CD4-positive, alpha-beta T cell treated with Interleukin-15 for 1 hour (primary cell): ENCODE results near the gene SMYD5.
"Not testable (repeated sequence)": the region's sequence is repeated elsewhere in the genome, so short reads cannot be mapped to it uniquely, and the experiment has no call there.

Source experiments
- DNase-seq: peaks from one replicate; pipeline ENCODE4 v3.0.0-alpha.2; 2020

The SMYD5 gene

DNA sequence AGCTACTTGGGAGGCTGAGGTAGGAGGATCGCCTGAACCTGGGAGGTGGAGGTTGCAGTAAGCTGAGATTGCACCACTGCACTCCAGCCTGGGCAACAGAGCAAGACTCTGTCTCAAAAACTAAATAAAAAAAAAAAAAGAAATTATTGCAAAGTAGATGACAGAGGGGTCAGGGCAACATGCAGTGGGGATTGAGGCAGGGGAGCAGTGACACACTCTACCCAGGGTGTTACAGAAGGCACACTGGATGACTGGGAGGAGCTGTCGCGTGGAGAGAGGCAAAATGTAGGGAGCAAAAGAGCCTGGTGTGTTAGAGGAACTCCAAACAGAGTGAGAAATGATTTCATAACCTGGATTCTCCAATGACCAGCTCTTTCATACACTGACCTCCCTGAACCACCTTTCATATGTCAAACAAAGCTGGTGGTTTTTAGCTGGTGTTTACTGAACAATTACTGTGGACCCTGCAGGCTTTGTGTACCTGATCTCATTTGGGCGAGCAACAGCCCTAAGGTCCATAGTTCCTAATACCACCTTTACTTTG lies 48.1 kb downstream of the SMYD5 start:
- no peak for DNase-seq

DNA sequence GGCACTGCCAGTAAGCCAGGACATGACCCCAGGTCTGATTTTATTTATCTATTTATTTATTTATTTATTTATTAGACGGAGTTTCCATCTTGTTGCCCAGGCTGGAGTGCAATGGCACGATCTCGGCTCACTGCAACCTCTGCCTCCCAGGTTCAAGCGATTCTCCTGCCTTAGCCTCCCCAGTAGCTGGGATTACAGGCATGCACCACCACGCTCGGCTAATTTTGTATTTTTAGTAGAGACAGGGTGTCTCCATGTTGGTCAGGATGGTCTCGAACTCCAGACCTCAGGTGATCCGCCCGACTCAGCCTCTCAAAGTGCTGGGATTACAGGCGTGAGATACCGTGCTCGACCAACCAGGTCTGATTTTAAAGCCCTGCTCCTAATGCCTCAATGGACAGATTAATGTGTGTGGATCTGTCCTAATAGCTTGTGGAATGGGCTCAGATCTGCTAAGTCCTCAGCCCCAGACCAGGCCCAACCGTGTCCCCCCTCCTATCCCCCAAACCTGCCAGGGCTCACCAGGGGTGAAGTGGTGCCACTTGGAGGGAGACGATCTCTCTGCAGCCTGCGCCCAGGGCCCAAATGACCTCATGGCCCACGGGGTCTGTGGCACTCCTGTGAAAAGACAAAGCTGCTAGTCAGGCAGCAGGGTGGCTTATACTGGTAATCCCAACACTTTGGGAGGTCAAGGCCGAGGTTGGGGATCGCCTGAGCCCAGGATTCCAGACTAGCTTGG lies 48.8 kb downstream of the SMYD5 start:
- DNase-seq: not testable (repeated sequence)

DNA sequence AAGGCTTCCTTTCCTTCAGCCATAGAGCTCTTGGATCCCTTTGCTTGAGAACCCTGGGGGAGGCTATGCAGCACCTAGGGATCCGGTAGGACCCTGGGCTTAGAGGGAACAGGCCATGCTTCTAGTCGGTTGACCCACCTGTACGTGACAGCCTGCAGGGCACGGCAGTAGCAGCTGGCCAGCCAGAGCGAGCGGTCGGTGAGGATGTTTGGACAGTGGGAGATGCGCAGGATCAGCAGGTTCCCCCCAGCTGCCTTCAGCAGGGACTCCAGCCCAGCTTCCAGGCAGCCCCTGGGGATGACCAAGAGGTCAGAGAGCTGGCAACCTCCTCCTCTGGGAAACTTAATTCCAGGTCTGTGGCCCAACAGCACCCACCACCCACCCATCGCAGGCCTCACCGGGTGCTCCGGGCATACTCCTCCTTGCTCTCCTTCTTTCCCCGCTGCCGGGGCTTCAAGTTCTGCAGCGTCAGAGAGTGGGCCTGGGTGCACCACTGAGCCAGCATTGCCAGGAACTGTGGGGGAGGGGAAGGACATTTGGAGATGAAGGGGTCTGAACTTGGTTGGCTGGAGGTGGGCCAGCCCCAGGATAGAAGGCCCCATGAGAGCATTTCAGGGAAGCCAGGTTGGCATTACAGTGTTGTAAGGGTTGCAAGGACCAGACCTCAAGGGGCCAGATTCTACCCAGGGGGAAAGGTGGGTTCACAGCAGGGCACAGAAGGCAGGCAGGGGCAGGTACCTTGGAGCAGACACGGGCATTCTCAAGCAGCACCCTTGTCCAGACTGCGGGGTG lies 49.7 kb downstream of the SMYD5 start:
- DNase-seq: no peak

DNA sequence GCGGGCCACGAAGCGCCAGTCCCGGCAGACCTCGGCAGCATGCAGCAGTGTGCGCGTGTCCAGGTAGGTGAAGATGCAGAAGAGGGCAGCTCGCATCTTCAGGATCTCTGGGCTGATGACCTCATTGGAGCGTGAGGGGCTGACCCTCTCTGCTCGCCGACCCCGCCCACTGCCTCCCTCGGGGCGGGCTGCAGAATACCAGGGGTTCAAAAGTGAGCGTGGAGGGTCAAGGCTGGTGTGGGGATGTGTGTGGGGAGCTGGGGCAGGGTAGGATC lies 50.2 kb downstream of the SMYD5 start:
- DNase-seq: no peak

DNA sequence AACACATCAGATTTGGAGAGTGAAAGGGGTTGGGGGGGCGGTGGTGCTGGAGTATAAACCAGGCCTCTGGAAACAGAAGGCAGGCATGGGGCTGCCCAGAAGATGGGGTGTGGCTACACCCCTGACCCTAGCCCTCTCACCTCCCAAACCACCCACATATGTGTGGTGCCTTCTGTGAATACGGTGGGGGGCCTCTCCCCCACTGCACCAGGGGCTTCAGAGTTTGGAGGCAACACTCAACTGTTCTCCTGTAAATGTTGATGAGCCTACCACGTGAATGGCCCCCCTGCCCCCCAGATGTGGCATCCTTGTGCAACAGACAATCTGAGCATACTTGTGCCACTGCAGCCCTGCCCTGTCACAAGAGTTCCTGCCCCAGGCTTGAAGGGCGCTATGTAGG lies 50.7 kb downstream of the SMYD5 start:
- DNase-seq: no peak

DNA sequence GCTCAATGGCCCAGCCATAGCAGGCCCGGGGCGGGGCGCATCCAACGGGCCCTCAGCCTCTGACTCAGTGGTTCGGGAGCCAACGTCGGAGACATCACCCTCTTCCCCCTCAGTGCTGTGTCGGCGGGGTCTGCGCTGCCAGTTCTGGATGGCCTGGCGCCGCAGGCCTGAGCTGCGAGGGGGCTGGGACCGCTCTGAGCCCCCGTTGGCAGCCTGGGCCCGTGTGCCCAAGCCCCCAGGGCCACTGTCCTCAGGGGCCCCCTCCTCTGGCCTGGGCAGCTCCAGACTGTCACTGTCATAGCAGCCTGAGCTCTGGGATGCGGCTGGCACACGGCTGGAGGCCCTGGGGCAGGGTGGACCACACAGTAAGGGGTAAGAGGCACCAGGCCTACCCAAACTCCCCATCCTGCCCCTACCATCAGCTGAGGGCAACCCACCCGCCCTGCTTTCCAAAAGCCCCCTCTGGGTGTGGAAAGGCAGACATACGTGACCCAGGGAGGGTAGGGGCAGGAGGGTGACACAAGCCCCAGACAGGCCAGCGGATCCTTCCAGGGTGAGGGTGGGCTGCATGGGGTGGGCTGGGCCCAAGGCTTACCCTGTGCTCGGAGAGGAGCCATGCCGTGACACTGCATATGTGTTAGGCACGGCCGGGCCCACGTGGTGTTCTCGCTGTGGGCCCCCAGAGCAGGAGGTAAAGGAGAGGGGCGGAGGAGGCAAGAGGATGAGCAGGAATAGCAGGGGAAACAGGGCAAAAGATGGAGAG lies 51.4 kb downstream of the SMYD5 start:
- DNase-seq: no peak

DNA sequence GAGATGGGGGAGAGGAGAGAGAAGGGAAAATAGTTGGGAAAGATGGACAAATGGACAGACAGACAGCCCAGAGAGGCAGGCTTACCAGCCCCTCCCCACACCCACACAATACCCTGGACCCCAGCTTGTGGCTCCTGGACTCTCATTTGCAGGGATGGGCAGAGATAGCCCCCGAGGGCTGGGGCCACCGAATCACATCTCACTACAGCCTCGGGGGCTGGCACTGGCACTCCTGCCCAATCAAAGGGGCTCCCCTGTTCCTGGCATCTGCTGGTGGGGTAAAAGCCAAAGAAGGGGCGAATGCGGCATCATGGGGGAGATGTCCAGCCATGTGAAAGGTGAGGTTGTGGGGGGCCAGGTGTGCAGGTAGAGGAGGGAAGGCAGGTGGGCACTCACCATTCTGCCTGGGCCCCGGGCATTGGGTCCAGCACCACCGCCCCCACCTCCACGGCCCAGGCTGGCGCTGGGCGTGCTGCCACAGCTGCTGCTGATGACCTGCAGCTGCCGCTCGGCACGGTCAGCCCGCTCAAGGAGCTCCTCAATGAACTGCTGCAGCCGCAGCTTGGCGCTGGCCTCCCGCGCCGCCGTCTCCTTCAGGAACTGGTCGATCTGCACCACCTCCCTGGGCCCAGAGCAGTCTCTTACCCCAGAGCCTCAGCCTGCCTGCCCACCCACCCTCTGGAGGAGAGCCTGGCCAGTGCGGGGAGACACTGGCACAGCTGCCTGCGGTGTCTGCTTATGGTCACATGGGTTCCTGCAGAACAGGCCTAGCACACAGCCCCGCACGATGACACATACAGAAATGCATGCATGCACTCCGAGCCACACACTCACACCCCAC lies 52.2 kb downstream of the SMYD5 start:
- no peak for DNase-seq

DNA sequence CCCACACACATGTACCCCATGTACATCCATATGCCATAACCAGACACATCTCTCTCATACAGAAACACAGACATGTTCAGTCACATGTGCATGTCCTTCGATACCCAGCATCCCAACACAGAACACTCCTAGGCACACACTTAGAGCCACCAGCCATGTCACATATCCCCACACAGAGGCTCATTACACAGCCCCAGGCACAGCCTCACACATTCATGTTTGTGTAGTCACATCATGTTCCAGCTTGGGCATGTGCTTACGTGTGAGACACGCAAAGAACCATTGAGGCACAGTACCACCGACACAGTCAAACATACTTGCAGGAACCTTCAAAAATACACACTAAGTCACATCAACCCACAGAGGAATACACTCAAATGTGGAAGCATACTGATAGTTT lies 53.0 kb downstream of the SMYD5 start:
- DNase-seq: no peak

DNA sequence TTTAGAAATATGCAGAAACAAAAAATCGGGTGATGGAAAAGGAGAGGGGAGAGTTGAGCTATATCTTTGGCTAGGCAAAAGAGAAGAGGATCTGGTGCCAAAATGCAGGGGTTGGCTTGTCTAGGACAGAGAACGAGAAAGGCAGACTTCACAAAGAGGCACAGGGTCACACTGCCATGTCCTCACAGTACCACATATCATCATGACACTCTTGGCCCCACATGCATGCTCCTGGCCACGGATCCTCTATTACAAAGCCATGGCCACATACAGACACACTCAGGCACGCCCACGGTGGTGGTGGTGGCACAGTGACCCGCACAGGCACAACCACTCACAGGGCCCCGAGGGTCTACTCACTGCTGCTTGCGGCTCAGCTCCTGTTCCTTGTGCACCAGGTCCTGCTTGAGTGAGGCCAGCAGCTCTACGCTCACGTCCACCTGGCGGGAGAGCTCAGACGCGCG lies 54.4 kb downstream of the SMYD5 start:
- DNase-seq: no peak

DNA sequence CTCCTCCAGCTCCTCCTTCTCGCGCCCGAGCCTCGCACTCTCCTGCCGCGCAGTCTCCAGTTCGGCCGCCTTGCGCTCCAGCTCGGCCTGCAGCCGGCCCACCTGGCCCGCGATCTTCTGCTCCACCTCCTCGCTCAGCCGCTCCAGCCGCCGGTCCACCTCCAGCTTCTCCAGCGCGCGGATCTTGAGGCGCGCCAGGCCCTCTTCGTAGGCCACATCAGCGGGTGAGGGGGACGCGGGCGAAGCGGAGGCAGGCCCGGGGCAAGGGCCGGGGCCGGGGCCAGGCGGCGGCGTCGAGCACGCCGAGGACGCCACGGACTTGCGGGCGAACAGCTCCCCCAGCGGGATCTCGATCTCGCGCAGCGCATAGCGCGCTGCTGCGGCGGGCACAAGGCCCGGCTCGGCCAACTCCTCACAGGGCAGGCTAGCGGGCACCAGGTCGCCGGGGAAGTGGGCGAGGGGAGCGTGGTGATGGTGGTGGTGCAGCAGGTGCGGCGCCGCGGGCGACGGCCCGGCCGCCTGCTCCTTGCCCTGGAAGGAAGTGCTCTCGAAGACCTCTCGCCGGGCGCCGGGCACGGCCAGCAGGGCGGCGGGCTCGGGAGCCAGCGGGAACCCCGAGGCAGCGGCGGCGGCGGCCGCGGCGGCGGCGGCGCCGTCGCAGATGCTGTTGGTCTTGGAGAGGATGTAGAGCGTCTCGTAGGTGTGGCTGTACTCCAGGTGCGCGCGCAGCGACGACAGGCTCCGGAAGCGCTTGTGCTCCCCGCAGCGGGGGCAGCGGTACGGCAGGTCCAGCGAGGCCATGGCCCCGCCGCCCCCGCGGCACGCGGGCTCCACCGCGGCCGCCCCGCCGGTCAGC lies 55.0 kb downstream of the SMYD5 start:
- peak; percentile 85 for DNase-seq

DNA sequence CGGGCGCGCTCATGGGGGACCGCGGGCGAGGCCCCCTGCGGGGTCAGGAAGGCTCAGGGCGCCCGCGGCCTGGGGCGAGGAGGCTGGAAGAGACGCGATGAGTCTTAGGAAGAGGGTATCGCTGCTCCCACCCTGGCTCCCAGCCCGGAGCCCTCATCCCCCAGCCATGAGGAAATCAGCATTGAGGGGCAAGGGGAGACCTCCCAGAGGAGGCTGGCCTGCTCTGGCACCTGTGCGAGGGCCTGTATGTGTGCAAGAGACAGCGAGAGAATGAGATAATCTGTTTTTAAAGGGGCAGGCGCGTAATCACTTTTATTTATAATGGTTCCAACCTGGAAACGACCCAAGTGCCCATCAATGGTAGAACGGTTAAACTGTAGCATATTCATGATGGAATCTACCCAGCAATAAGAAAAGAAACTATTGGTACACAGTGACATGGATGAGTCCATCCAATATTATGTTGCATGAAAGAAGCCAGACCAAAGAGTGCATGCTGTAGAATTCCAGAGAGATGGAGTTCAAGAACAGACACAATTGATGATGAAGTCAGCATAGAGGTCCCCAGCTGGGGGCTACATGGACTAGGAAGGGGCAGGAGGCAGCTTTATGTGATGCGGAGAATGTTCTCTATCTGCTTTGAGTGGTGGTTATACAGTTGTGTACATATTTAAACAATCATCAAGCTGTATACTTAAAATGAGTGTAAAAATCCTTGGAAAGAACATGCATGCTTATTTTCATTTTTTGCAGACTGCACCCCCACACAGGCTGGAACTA lies 55.8 kb downstream of the SMYD5 start:
- no peak for DNase-seq

DNA sequence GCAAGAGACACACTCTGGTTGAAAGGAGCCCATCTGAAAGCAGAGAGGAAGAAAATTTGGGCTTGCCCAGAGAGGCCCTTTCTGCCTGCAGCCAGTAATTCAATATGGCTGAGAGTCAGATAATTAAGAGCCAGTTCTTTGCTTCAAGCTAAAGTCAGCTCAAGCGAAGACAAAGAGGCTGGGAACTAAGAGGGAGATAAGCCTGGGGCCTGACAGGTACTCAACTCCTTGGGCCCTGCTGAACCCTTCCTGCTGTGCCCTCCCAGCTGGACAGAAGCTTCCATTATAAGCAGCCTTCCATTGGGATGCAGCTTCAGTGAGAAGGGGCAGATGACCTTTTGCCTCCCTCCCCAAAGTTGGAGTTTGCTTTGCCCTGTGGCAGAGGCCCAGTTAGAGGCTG lies 58.2 kb downstream of the SMYD5 start:
- DNase-seq: no peak
